Endothelial cell of umbilical vein (primary cell): Measurements from ENCODE around the gene MKNK1. TPM values are rescaled to one million over a fixed set of nuclear protein-coding genes. Genes with fewer than 3 reads are reported as not detected.

Source experiments
- BruUV-seq: library from RNA; stranded (reverse); fragments of 400-500 nt; replicated peaks from 2 replicates; lab custom pipeline; 2021; lab: Mats Ljungman, UMichigan
- CTCF ChIA-PET: fragments of 300-600, 350-600 bp; sonication (Branson Sonifier 250); formaldehyde crosslinking; loops from one replicate; lab custom pipeline; 2021; ENCODE audit warnings: antibody characterized with exemption, inconsistent platforms; lab: Charles Lee
- POLR2A ChIA-PET: fragments of 300-600, 350-600 bp; sonication (Branson Sonifier 250); formaldehyde crosslinking; loops from one replicate; lab custom pipeline; 2021; ENCODE audit warnings: antibody characterized with exemption, inconsistent platforms; lab: Charles Lee
- DNase-seq: peaks from one replicate; pipeline ENCODE4 v3.0.0-alpha.2; 2011; ENCODE audit warnings: low read depth, low spot score
- FAIRE-seq: peaks from 2 replicates; lab custom pipeline; 2011; peaks lifted over from hg19 to GRCh38; lab: Jason Lieb, UNC
- H2AFZ ChIP-seq: 2 replicates; pipeline ENCODE4 v1.6.0; 2012; ENCODE audit warnings: low read depth, low read length, control low read depth, inconsistent platforms
- H3K27ac ChIP-seq: 2 replicates; pipeline ENCODE4 v1.5.1; 2011; ENCODE audit warnings: low read depth, mild to moderate bottlenecking, control low read depth, low read length, moderate library complexity; ENCODE audit not compliant: insufficient read depth
- H3K27me3 ChIP-seq, 2 experiments: 2 replicates each; pipeline versions ENCODE4 v1.6.0 to v1.6.1; 2011; ENCODE audit warnings: low read length in 2 of 2, mixed read lengths in 1 of 2; ENCODE audit not compliant: control insufficient read depth in 2 of 2, insufficient read depth in 2 of 2
- H3K36me3 ChIP-seq, 2 experiments: 2 replicates in 1 of 2; 3 replicates in 1 of 2; pipeline ENCODE4 v1.5.1; 2011; ENCODE audit warnings: low read length in 2 of 2, mild to moderate bottlenecking in 1 of 2, moderate library complexity in 1 of 2; ENCODE audit not compliant: control insufficient read depth in 2 of 2, insufficient read depth in 2 of 2; ENCODE audit errors: extremely low read depth in 1 of 2
- H3K4me1 ChIP-seq: 3 replicates; pipeline ENCODE4 v1.5.1; 2011; ENCODE audit warnings: mild to moderate bottlenecking, low read length; ENCODE audit not compliant: control insufficient read depth, insufficient read depth; ENCODE audit errors: extremely low read depth
- H3K4me2 ChIP-seq: 2 replicates; pipeline ENCODE4 v1.6.1; 2011; ENCODE audit warnings: low read length, control low read depth, mixed read lengths; ENCODE audit not compliant: insufficient read depth
- H3K4me3 ChIP-seq, 3 experiments: fragments of 200-600 bp in 1 of 3; sonication (generic), shearing (Covaris generic) in 1 of 3; replicated peaks in 1 of 3; 2 replicates each; pipeline ENCODE4 v1.5.1; 2011 to 2016; ENCODE audit warnings: control low read depth in 3 of 3, low read length in 3 of 3, mild to moderate bottlenecking in 2 of 3, inconsistent platforms in 1 of 3, low read depth in 1 of 3, moderate library complexity in 1 of 3; ENCODE audit not compliant: insufficient read depth in 1 of 3
- H3K79me2 ChIP-seq: 2 replicates; pipeline ENCODE4 v1.6.0; 2012; ENCODE audit warnings: low read length, inconsistent platforms; ENCODE audit not compliant: control insufficient read depth, insufficient read depth
- H3K9ac ChIP-seq: replicated peaks from 2 replicates; pipeline ENCODE3; 2011; ENCODE audit warnings: low read length, control low read depth; ENCODE audit not compliant: insufficient read depth; ENCODE audit errors: extremely low read depth
- H3K9me1 ChIP-seq: replicated peaks from 3 replicates; pipeline ENCODE4 v1.6.0; 2011; ENCODE audit warnings: mild to moderate bottlenecking, low read length; ENCODE audit not compliant: control insufficient read depth, insufficient read depth; ENCODE audit errors: extremely low read depth
- H3K9me3 ChIP-seq: replicated peaks from 2 replicates; pipeline ENCODE4 v1.5.1; 2012; ENCODE audit warnings: low read length, inconsistent platforms; ENCODE audit not compliant: control insufficient read depth, insufficient read depth
- H4K20me1 ChIP-seq: replicated peaks from 2 replicates; pipeline ENCODE3; 2011; ENCODE audit warnings: mild to moderate bottlenecking, low read length; ENCODE audit not compliant: control insufficient read depth, insufficient read depth; ENCODE audit errors: extremely low read depth
- EZH2 ChIP-seq: IDR thresholded peaks from 2 replicates; pipeline ENCODE4 v1.6.1; 2012; ENCODE audit warnings: borderline replicate concordance, low read depth, mild to moderate bottlenecking, moderate library complexity, low read length, inconsistent platforms; ENCODE audit not compliant: severe bottlenecking
- FOS ChIP-seq: IDR thresholded peaks from 2 replicates; pipeline ENCODE4 v1.6.1; 2011; ENCODE audit warnings: mild to moderate bottlenecking, low read length, moderate library complexity, borderline replicate concordance; ENCODE audit not compliant: insufficient read depth
- GATA2 ChIP-seq: IDR thresholded peaks from 2 replicates; pipeline ENCODE4 v1.7.0; 2011; ENCODE audit warnings: low read depth, mild to moderate bottlenecking, moderate library complexity, mixed read lengths, low read length; ENCODE audit not compliant: insufficient read length, insufficient read depth
- JUN ChIP-seq: IDR thresholded peaks from 2 replicates; pipeline ENCODE4 v1.6.1; 2011; ENCODE audit warnings: borderline replicate concordance, low read depth; ENCODE audit not compliant: insufficient read length, insufficient read depth
- MYC ChIP-seq: IDR thresholded peaks from one replicate; pipeline ENCODE4 v1.6.1; 2011; ENCODE audit warnings: mild to moderate bottlenecking, low read depth, low read length
- POLR2A ChIP-seq: IDR thresholded peaks from 2 replicates; pipeline ENCODE4 v1.6.1; 2012; ENCODE audit warnings: low read depth, mild to moderate bottlenecking, control low read depth, low read length
- POLR2AphosphoS5 ChIP-seq: IDR thresholded peaks from 2 replicates; pipeline ENCODE4 v1.6.1; 2012; ENCODE audit warnings: low read depth, mild to moderate bottlenecking, control low read depth, low read length, moderate library complexity; ENCODE audit not compliant: insufficient read depth
- dilution Hi-C: fragments of 300-500 bp; cut with MboI; formaldehyde crosslinking; loops from one replicate; pipeline ENCODE4 v1.15.0; 2019; ENCODE audit warnings: low sequenced_read_pairs; ENCODE audit not compliant: extremely low pct_ligation_motif_present
- intact Hi-C: fragments of 100-400 bp; cut with micrococcal nuclease; formaldehyde crosslinking; loops from one replicate; pipeline ENCODE4 v1.10.0; 2022
- polyA plus RNA-seq, 4 experiments: library from polyadenylated mRNA; depleted of rRNA in 3 of 4; stranded (reverse) in 3 of 4; unstranded in 1 of 4; fragments of >200 nt; gene quantifications; 2 replicates each; pipeline versions ENCODE4 v1.2.1 to v1.2.3, GENCODE V29; 2011 to 2012; ENCODE audit warnings: missing spikeins in 1 of 4
- total RNA-seq: library from RNA; stranded (reverse); gene quantifications from 2 replicates; pipeline ENCODE4 v1.2.3, GENCODE V29; 2021
- TF ChIP-seq, protein P1 (sequence below), 2 donors: IDR thresholded peaks; 1 replicate in 1 of 2; 2 replicates in 1 of 2; pipeline ENCODE4 v1.5.1; 2011; ENCODE audit warnings: low read length in 2 of 2, mild to moderate bottlenecking in 2 of 2, moderate library complexity in 2 of 2, control low read depth in 1 of 2, inconsistent platforms in 1 of 2, low read depth in 1 of 2; ENCODE audit not compliant: insufficient read depth in 1 of 2; ENCODE audit errors: extremely low read depth in 1 of 2
- TF ChIP-seq, protein P2 (sequence below): IDR thresholded peaks from 2 replicates; pipeline ENCODE4 v1.6.1; 2011; ENCODE audit not compliant: insufficient read depth, insufficient read length

Gene MKNK1
- total and polyA plus RNA-seq, 2 donors (not counting 3 experiments of a cell fraction or from before 2014, with no cell fraction given), result 32.9 to 42.6 TPM

DNA sequence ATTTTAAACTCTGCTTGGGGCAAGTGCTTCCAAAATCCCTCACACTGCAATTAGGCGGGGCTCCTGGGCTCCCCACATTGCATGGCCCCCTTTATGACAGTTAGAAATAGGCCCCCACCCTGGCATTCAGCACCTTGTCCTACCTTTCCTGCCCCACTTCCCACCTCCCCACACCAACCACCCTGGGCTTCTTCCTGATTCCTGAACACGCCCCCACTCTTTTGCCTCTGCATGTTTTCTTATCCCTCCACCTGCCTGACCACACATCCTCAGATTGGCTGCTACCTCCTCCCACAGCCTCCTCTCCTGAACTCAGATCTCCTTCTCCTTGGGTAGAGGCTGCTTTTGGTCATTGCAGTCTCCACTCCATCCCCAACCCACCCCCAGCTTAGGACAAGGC lies 11.0 kb upstream of the MKNK1 start:
- dilution Hi-C loops, result no loop called here
- DNase-seq (no peak), FAIRE-seq (no peak)
- H4K20me1 ChIP-seq, result no peaks in the 10 kb centered on the region
- H3K36me3 ChIP-seq, result no peaks in the 10 kb centered on the region
- H3K27ac ChIP-seq, result no peak overlapping the region
- no TSS peak for BruUV-seq
- no peak overlapping the region for H3K4me2 ChIP-seq
- ChIA-PET CTCF (interaction anchor here (0.9 kb wide), 1 partner anchor 11 kb away, joined by 3 read pairs; the partner anchor contains the start of gene MKNK1), POLR2A (no interaction called here)
- no peaks in the 10 kb centered on the region for H3K9me1 ChIP-seq
- intact Hi-C loops, result no loop called here
- no peaks in the 10 kb centered on the region for H3K79me2 ChIP-seq
- no peak overlapping the region for H2AFZ ChIP-seq
- H3K9me3 ChIP-seq, result no peaks in the 10 kb centered on the region
- peaks cover 11% of the 10 kb centered on the region for H3K4me1 ChIP-seq
- no peak overlapping the region for H3K4me3 ChIP-seq
- H3K9ac ChIP-seq, result no peak overlapping the region
- TF ChIP-seq MYC, result no peak
- TF ChIP-seq, protein P1, sequence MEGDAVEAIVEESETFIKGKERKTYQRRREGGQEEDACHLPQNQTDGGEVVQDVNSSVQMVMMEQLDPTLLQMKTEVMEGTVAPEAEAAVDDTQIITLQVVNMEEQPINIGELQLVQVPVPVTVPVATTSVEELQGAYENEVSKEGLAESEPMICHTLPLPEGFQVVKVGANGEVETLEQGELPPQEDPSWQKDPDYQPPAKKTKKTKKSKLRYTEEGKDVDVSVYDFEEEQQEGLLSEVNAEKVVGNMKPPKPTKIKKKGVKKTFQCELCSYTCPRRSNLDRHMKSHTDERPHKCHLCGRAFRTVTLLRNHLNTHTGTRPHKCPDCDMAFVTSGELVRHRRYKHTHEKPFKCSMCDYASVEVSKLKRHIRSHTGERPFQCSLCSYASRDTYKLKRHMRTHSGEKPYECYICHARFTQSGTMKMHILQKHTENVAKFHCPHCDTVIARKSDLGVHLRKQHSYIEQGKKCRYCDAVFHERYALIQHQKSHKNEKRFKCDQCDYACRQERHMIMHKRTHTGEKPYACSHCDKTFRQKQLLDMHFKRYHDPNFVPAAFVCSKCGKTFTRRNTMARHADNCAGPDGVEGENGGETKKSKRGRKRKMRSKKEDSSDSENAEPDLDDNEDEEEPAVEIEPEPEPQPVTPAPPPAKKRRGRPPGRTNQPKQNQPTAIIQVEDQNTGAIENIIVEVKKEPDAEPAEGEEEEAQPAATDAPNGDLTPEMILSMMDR (IDR thresholded peaks at IDR 0.05; ENCODE audit: extremely low read depth in 1 of 2, insufficient read depth in 1 of 2, low read depth in 1 of 2, low read length in 2 of 2), result no peak
- no peak for TF ChIP-seq JUN
- TF ChIP-seq EZH2, result no peak
- TF ChIP-seq POLR2A, result no peak
- no peak for TF ChIP-seq GATA2
- no peak for TF ChIP-seq POLR2AphosphoS5
- TF ChIP-seq FOS, result no peak
- TF ChIP-seq, protein P2, sequence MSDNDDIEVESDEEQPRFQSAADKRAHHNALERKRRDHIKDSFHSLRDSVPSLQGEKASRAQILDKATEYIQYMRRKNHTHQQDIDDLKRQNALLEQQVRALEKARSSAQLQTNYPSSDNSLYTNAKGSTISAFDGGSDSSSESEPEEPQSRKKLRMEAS, result no peak
- no peaks in the 10 kb centered on the region for H3K27me3 ChIP-seq
